Astrocyte (in vitro differentiated cells and primary cell): ENCODE measurements around the gene RABGAP1L.

Experiments
- CTCF ChIP-seq: IDR thresholded peaks from 2 replicates; pipeline ENCODE4 v1.5.1; 2011; ENCODE audit warnings: low read depth, mild to moderate bottlenecking, inconsistent platforms, low read length, moderate library complexity; ENCODE audit not compliant: insufficient read depth
- EZH2 ChIP-seq: IDR thresholded peaks from 2 replicates; pipeline ENCODE4 v1.6.1; 2012; ENCODE audit warnings: mild to moderate bottlenecking, low read length, inconsistent platforms; ENCODE audit not compliant: insufficient read depth

- TF ChIP-seq CTCF, result no peak
- no peak for TF ChIP-seq EZH2
Measured at GRCh38 chr1:175000697-175001187, 841.4 kb downstream of the RABGAP1L start.
